Endothelial cell of umbilical vein (primary cell): Measurements from ENCODE around the gene MICAL3.

Source experiments
- CTCF ChIP-seq, 2 donors: IDR thresholded peaks; 1 replicate in 1 of 2; 2 replicates in 1 of 2; pipeline ENCODE4 v1.5.1; 2011; ENCODE audit warnings: low read length in 2 of 2, mild to moderate bottlenecking in 2 of 2, moderate library complexity in 2 of 2, control low read depth in 1 of 2, inconsistent platforms in 1 of 2, low read depth in 1 of 2; ENCODE audit not compliant: insufficient read depth in 1 of 2; ENCODE audit errors: extremely low read depth in 1 of 2
- MYC ChIP-seq: IDR thresholded peaks from one replicate; pipeline ENCODE4 v1.6.1; 2011; ENCODE audit warnings: mild to moderate bottlenecking, low read depth, low read length
- POLR2A ChIP-seq: IDR thresholded peaks from 2 replicates; pipeline ENCODE4 v1.6.1; 2012; ENCODE audit warnings: low read depth, mild to moderate bottlenecking, control low read depth, low read length

GRCh38 chr22:17828502-17829080 is 195.8 kb downstream of the MICAL3 start:
- TF ChIP-seq POLR2A (no peak), CTCF (IDR thresholded peaks at IDR 0.05; ENCODE audit: extremely low read depth in 1 of 2, insufficient read depth in 1 of 2, low read depth in 1 of 2, low read length in 2 of 2) (no peak), MYC (no peak)
